H9 (cell line): ENCODE results near the gene COLEC12. TPM values are rescaled to one million over a fixed set of nuclear protein-coding genes. Genes with fewer than 3 reads are reported as not detected.

Source experiments
- DNase-seq: peaks from one replicate; pipeline ENCODE4 v3.0.0-alpha.2; 2017
- H2AFZ ChIP-seq: one replicate; pipeline ENCODE4 v1.6.1; 2013; ENCODE audit warnings: mild to moderate bottlenecking, low read length, control low read depth, moderate library complexity
- H2AK5ac ChIP-seq: 2 replicates; pipeline ENCODE4 v1.6.1; 2013; ENCODE audit warnings: low read length, control low read depth, mixed read lengths; ENCODE audit not compliant: insufficient read length
- H2BK120ac ChIP-seq: one replicate; pipeline ENCODE4 v1.6.1; 2013; ENCODE audit warnings: low read depth, mild to moderate bottlenecking, low read length, control low read depth, inconsistent platforms; ENCODE audit not compliant: poor library complexity, severe bottlenecking
- H2BK12ac ChIP-seq: 2 replicates; pipeline ENCODE4 v1.6.1; 2013; ENCODE audit warnings: low read length, control low read depth, mixed read lengths, low read depth; ENCODE audit not compliant: insufficient read length
- H2BK15ac ChIP-seq: 2 replicates; pipeline ENCODE4 v1.6.1; 2013; ENCODE audit warnings: low read depth, low read length, control low read depth
- H2BK20ac ChIP-seq: one replicate; pipeline ENCODE4 v1.6.1; 2013; ENCODE audit warnings: low read depth, mild to moderate bottlenecking, low read length, control low read depth, inconsistent platforms; ENCODE audit not compliant: poor library complexity, severe bottlenecking
- H2BK5ac ChIP-seq: 2 replicates; pipeline ENCODE4 v1.6.1; 2013; ENCODE audit warnings: low read length, control low read depth, mixed read lengths; ENCODE audit not compliant: insufficient read length
- H3K14ac ChIP-seq: 2 replicates; pipeline ENCODE4 v1.6.1; 2013; ENCODE audit warnings: low read length, control low read depth; ENCODE audit not compliant: insufficient read depth
- H3K18ac ChIP-seq: 2 replicates; pipeline ENCODE4 v1.6.1; 2013; ENCODE audit warnings: low read depth, mild to moderate bottlenecking, mixed read lengths, low read length, control low read depth; ENCODE audit not compliant: insufficient read length
- H3K23ac ChIP-seq: 2 replicates; pipeline ENCODE4 v1.6.1; 2013; ENCODE audit warnings: low read length, control low read depth, mixed read lengths, low read depth; ENCODE audit not compliant: insufficient read length
- H3K23me2 ChIP-seq: 2 replicates; pipeline ENCODE4 v1.6.1; 2013; ENCODE audit warnings: low read depth, mild to moderate bottlenecking, mixed read lengths, low read length, control low read depth; ENCODE audit not compliant: insufficient read length, poor library complexity, severe bottlenecking
- H3K27ac ChIP-seq: 2 replicates; pipeline ENCODE4 v1.5.1; 2013; ENCODE audit warnings: low read length, control low read depth, mixed read lengths, low read depth; ENCODE audit not compliant: insufficient read length
- H3K27me3 ChIP-seq: 2 replicates; pipeline ENCODE4 v1.6.1; 2013; ENCODE audit warnings: low read length, control low read depth, inconsistent platforms; ENCODE audit not compliant: insufficient read depth
- H3K4ac ChIP-seq: 2 replicates; pipeline ENCODE4 v1.6.1; 2013; ENCODE audit warnings: low read depth, mild to moderate bottlenecking, control low read depth, inconsistent platforms, low read length, moderate library complexity
- H3K4me1 ChIP-seq: 2 replicates; pipeline ENCODE4 v1.6.1; 2013; ENCODE audit warnings: low read length, control low read depth, inconsistent platforms; ENCODE audit not compliant: insufficient read depth
- H3K4me2 ChIP-seq: 2 replicates; pipeline ENCODE4 v1.6.1; 2013; ENCODE audit warnings: low read length, control low read depth, mixed read lengths; ENCODE audit not compliant: insufficient read length, insufficient read depth
- H3K56ac ChIP-seq: 2 replicates; pipeline ENCODE4 v1.6.1; 2013; ENCODE audit warnings: low read depth, mild to moderate bottlenecking, mixed read lengths, low read length, control low read depth; ENCODE audit not compliant: insufficient read length
- H3K79me1 ChIP-seq: 2 replicates; pipeline ENCODE4 v1.6.1; 2013; ENCODE audit warnings: low read depth, mild to moderate bottlenecking, moderate library complexity, low read length, control low read depth, inconsistent platforms; ENCODE audit not compliant: insufficient read depth, poor library complexity, severe bottlenecking
- H3K79me2 ChIP-seq: 2 replicates; pipeline ENCODE4 v1.6.1; 2013; ENCODE audit warnings: low read length, control low read depth, inconsistent platforms; ENCODE audit not compliant: insufficient read depth
- H3K9ac ChIP-seq: 2 replicates; pipeline ENCODE4 v1.6.1; 2013; ENCODE audit warnings: low read length, control low read depth, mixed read lengths; ENCODE audit not compliant: insufficient read length; ENCODE audit errors: extremely low read depth
- H3K9me3 ChIP-seq: one replicate; pipeline ENCODE4 v1.6.1; 2013; ENCODE audit warnings: low read depth, low read length, inconsistent platforms; ENCODE audit not compliant: control insufficient read depth
- H3T11ph ChIP-seq: one replicate; pipeline ENCODE4 v1.6.1; 2013; ENCODE audit warnings: mild to moderate bottlenecking, low read length, control low read depth, inconsistent platforms
- H4K20me1 ChIP-seq: one replicate; pipeline ENCODE4 v1.6.1; 2013; ENCODE audit not compliant: control insufficient read depth, insufficient read length, insufficient read depth
- H4K5ac ChIP-seq: 2 replicates; pipeline ENCODE4 v1.6.1; 2013; ENCODE audit warnings: low read depth, mild to moderate bottlenecking, mixed read lengths, low read length, control low read depth; ENCODE audit not compliant: insufficient read length
- H4K8ac ChIP-seq: replicated peaks from 2 replicates; pipeline ENCODE4 v1.6.1; 2013; ENCODE audit warnings: low read length, control low read depth, mixed read lengths, low read depth; ENCODE audit not compliant: insufficient read length
- H4K91ac ChIP-seq: 2 replicates; pipeline ENCODE4 v1.6.1; 2013; ENCODE audit warnings: low read depth, mild to moderate bottlenecking, moderate library complexity, mixed read lengths, low read length, control low read depth; ENCODE audit not compliant: insufficient read length
- H3K27ac Mint-ChIP-seq, 3 experiments: 2 replicates in 2 of 3; 3 replicates in 1 of 3; pipeline ENCODE4 v1.8.0; 2020 to 2021; ENCODE audit warnings: mixed read lengths in 3 of 3, mild to moderate bottlenecking in 1 of 3, moderate library complexity in 1 of 3
- H3K27me3 Mint-ChIP-seq: 2 replicates; pipeline ENCODE4 v1.8.0; 2021; ENCODE audit warnings: low read depth, mild to moderate bottlenecking, moderate library complexity, mixed read lengths
- H3K36me3 Mint-ChIP-seq, 3 experiments: 2 replicates in 2 of 3; 3 replicates in 1 of 3; pipeline ENCODE4 v1.8.0; 2020 to 2021; ENCODE audit warnings: low read depth in 3 of 3, mixed read lengths in 3 of 3; ENCODE audit not compliant: insufficient read depth in 1 of 3
- H3K4me1 Mint-ChIP-seq, 2 experiments: 2 replicates each; pipeline ENCODE4 v1.8.0; 2020; ENCODE audit warnings: mixed read lengths in 2 of 2
- H3K4me3 Mint-ChIP-seq, 2 experiments: 2 replicates in 1 of 2; 3 replicates in 1 of 2; pipeline ENCODE4 v1.8.0; 2020 to 2021; ENCODE audit warnings: mild to moderate bottlenecking in 2 of 2, mixed read lengths in 2 of 2, moderate library complexity in 1 of 2
- H3K9me3 Mint-ChIP-seq, 2 experiments: 2 replicates in 1 of 2; 3 replicates in 1 of 2; pipeline ENCODE4 v1.8.0; 2020; ENCODE audit warnings: mild to moderate bottlenecking in 2 of 2, mixed read lengths in 2 of 2, moderate library complexity in 1 of 2
- CTCF ChIP-seq: fragments of 200-600 bp; sonication (generic); conservative IDR thresholded peaks from 3 replicates; pipeline ENCODE4 v1.8.0; 2021; ENCODE audit warnings: antibody characterized with exemption, mild to moderate bottlenecking
- WGBS: extraction: QIAGEN DNeasy Blood & Tissue Kit; methylation state at CpG from one replicate; pipeline ENCODE4 v1.1.7; 2013; ENCODE audit warnings: missing lambda C conversion rate, low lambda C conversion rate, mixed read lengths; ENCODE audit not compliant: insufficient read length; ENCODE audit errors: extremely low coverage; 5-methylcytosine and 5-hydroxymethylcytosine counted together
- total RNA-seq: library from RNA; stranded (reverse); gene quantifications from 2 replicates; pipeline ENCODE4 v1.2.1, GENCODE V29; 2021

The COLEC12 gene
- total RNA-seq, 1 experiment from 2014 or later, result 0.70 TPM

GRCh38 chr18:490024-490366 is 10.5 kb downstream of the COLEC12 start:
- no peak overlapping the region for H3K23ac ChIP-seq
- no peak overlapping the region for H4K5ac ChIP-seq
- no peak overlapping the region for H2AK5ac ChIP-seq
- H2BK5ac ChIP-seq, result no peak overlapping the region
- no peak overlapping the region for H2BK12ac ChIP-seq
- H2BK120ac ChIP-seq, result no peak overlapping the region
- no peaks in the 10 kb centered on the region for H3K27me3 ChIP-seq
- H2BK20ac ChIP-seq, result no peak overlapping the region
- no peak overlapping the region for H3K56ac ChIP-seq
- no peak overlapping the region for H3K27ac ChIP-seq
- no peak overlapping the region for H3K18ac ChIP-seq
- H4K20me1 ChIP-seq, result no peaks in the 10 kb centered on the region
- no peaks in the 10 kb centered on the region for H3K9me3 ChIP-seq
- no peak overlapping the region for H3T11ph ChIP-seq
- H3K4me1 ChIP-seq, result no peaks in the 10 kb centered on the region
- peaks cover 11 to 12% of the 10 kb centered on the region in 2 experiments for H3K9me3 Mint-ChIP-seq
- no peaks in the 10 kb centered on the region for H3K79me1 ChIP-seq
- no peak overlapping the region for H3K14ac ChIP-seq
- no peaks in the 10 kb centered on the region for H3K23me2 ChIP-seq
- TF ChIP-seq CTCF, result no peak
- H2BK15ac ChIP-seq, result no peak overlapping the region
- no peak overlapping the region for H3K4me2 ChIP-seq
- H3K4me3 Mint-ChIP-seq, result no peak overlapping the region
- peaks cover 0 to 11% (median 3%) of the 10 kb centered on the region in 3 experiments; a peak in 5 of 7 replicates for H3K36me3 Mint-ChIP-seq
- H2AFZ ChIP-seq, result no peak overlapping the region
- H3K27me3 Mint-ChIP-seq, result peaks cover 2% of the 10 kb centered on the region; the same call in 1 of the 2 replicates
- H4K91ac ChIP-seq, result no peak overlapping the region
- no peak for DNase-seq
- H3K79me2 ChIP-seq, result no peaks in the 10 kb centered on the region
- H3K9ac ChIP-seq, result no peak overlapping the region
- H3K27ac Mint-ChIP-seq, result no peak overlapping the region
- H3K4me1 Mint-ChIP-seq, result peaks cover 6 to 15% of the 10 kb centered on the region in 2 experiments
- no CpG with 5 or more reads among the region's 5 CpGs for WGBS
- no peak overlapping the region for H4K8ac ChIP-seq
- no peak overlapping the region for H3K4ac ChIP-seq
